Stimulated activated naive CD4-positive, alpha-beta T cell treated with Interleukin-2 at 50 U/mL for 16 hours (primary cell): Measurements from ENCODE around the gene PTPRM.
"Not testable (repeated sequence)": the region's sequence is repeated elsewhere in the genome, so short reads cannot be mapped to it uniquely, and the experiment has no call there.

Experiments used
- DNase-seq: peaks from one replicate; lab custom pipeline; 2025; lab: John Stamatoyannopoulos, UW

Gene PTPRM

DNA sequence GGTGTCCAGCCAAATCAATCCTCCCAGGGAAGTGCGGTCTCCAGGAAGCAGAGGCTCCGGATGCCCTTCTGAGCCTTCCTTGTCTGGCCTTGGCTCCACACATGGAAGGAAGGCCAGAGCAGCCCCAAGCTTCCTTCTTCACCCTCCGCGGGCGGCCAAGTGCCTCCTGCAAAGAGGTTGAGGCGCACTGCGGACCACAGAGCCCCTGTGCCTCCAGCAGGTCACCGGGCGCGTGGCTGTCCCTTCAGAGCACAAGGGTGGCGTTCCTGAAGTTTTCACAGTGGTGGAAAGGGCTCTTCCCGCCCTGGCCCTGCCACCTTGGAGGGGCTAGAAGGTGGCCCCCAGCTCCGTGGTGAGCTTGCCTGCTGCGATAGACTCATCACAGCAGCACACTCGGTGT is 866.2 kb downstream of the PTPRM start:
- no peak for DNase-seq

DNA sequence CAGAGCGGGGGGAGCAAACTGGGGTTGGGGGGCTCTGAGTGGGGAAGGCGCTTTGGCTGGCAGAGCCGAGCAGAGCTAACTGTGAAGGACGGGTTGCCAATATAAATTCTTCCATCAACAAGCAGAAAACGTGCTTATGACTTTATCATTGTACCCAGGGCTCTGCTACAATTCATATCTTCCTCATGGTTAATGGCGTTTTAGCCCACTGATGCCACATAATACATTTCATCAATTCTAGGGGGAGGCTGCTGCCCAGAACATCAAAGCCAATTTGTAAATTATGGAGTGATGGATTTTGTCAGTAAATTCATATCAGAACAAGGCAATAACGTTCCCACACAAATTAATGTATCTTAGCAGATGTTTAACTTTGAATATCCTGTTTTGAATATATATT is 866.7 kb downstream of the PTPRM start:
- no peak for DNase-seq

DNA sequence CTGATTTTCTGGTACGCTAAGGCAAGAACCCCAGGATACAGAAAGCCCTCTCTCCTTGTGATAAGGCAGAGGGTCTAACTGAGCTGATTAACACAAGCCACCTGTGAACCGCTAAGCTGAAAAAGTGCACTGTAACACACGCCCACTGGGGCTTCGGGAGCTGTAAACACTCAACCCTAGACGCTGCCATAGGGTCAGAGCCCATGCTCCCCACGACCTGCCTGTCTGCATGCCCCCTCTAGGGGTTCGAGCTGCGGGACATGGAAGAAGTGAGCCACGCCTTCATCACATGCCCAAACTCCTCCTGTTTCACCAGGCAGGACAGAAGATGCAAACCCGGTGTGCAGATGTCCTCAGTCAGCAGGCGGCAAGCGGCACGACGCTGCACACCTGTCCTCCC is 868.3 kb downstream of the PTPRM start:
- no peak for DNase-seq

DNA sequence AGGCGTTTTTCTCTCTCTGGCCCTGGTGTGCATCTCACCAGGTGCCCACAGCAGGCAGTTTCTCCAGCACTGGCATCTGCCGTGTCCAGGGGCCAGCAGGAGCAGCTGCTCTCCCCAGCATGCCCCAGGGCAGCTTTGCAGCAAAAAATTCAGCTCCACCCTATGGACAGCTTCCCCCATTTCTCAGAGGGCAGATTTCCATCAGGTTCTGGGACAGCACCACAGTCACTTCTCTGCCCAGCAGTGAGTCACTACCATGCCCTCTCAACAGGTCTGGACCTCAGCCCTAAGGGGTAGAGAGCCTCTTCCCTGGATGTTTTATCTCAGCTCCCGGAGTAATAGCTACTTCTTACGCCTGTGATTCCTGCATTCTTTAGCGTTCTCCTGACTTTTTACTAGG is 871.9 kb downstream of the PTPRM start:
- no peak for DNase-seq

DNA sequence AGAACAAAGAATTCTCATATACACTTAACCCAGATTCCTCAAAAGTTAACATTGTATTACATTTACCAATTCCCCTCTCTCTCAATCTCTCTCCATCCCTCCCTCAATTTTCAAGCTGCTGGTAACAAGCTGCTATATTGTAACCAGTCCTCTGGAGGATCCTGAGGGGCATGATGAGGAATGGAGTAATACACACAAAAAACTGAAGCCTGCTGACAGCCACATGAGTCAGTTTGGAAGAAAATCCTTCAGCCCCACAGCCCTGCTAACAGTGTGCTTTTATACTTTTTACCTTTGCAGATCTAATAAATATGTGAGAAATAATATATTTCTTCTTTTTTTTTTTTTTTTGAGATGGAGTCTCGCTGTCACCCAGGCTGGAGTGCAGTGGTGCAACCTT is 876.4 kb downstream of the PTPRM start:
- DNase-seq, result no peak

DNA sequence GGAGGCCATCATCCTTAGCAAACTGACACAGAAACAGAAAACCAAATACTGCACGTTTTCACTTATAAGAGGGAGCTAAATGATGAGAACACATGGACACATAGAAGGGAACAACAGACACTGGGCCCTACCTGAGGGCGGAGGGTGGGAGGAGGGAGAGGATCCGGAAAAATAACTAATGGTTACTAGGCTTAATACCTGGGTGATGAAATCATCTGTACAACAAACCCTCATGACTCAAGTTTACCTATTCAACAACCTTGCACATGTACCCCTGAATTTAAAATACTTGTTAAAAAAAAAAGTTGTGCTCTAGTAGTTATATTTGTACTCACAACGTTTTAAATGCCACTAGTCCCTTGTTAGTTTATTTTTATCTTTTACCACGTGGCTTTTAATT is 879.8 kb downstream of the PTPRM start:
- not testable (repeated sequence) for DNase-seq

DNA sequence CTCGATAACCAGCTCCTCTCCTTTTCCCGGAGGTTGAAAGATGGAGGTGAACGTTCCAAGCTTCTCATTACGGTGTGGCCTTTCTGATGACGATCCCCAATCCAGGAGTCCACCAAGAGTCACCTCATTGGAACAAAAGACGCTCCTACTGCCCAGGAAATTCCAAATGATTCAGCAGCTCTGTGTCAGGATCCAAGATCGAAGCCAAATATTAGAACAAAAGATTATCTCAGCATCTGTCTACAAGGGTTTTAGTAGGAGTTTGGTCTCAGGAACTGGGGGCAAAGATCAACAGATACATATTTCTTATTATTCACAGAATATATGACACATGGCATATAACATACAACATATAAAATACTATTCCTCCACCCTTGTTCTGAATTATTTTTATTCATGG is 881.0 kb downstream of the PTPRM start:
- DNase-seq, result no peak

DNA sequence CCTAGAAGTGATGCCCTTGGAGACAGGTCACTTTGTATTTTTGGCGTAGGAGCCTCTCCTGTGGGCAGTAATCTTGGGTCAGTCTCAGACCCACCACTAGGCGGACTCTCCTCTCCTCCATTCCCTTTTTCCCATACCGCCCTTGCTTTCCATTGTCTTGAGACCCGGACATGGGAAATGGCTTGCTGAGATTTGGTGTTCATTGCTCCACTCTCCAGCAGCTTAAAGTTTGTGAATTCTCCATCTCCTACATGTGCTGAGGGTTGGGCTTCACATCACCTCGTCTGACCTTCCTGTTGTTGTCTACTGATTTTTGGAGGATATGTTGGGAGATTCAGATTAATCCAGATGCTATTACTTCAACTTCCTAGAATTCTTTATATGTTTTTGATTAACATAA is 882.9 kb downstream of the PTPRM start:
- no peak for DNase-seq

DNA sequence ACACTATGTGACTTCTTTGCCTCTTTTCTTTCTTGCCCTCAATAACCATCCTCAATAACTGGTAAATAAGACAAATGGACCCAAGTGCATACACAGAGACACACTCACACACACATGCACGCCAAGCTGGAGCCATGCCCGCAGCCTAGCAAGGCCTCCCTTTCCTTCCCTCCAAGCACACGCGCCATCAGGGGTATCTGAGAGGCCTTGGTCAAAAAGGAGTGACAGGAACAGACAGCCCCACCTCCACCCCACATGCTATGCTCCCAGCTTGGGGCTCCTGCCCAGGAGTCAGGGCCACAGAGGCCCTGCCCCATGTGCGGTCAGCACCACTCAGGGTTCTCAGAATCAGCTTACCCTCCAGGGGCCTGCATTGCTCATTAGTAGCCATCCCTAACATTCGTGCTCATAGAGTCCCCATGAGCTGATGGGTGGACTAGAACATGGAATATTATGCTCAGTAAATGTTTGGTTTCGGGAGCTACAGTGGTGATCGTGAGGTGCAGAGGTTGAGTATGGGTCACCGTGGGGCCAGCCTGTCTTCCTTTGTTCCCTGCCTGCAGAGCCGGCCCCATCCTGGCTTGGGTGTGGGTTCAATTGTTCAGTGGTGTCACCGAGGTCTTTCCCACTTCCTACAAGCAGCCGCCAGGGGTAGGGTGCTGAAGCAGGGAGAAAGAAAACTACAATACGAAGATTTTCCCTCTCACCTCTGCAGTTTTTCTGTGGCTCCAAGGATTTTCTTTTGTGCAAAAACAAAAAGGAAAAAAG is 884.0 kb downstream of the PTPRM start:
- DNase-seq, result no peak

DNA sequence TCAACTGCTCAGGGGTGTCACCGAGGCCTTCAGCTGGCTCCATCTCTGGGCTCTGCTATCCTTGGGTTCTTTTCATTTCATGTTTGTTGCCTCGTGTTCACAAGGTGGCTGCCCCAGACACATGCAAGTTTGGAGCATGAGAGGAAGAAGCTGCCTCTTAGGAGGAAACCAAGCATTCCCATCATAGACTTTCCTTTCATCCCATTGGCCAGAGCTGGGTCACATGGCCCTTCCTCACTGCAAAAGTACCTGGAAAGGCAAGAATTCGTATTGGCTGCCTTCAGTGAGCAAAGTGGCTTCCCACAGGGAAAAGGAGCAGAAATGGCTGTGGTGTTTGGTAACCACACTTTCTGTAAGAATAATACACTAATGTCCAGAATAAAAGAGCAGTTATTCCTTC is 886.4 kb downstream of the PTPRM start:
- DNase-seq, result no peak

DNA sequence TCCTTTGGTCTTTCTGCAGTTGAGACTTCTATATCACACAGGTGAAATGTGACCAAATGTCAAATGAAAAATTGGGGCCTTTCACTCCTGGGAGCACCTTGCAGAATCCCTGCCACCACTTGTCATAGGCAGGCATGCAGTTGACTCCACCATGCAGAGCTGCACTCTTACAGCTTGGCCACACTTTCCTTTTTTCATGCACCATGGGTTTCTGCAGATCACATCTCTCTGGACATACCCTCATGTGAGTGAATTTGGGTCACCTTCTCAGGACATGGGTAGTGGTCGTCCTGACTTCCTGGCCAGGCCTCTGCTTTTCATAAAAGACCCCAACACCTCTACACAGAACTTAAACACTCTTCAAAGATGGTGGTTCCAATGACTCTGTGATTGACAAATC is 887.0 kb downstream of the PTPRM start:
- DNase-seq, result no peak

DNA sequence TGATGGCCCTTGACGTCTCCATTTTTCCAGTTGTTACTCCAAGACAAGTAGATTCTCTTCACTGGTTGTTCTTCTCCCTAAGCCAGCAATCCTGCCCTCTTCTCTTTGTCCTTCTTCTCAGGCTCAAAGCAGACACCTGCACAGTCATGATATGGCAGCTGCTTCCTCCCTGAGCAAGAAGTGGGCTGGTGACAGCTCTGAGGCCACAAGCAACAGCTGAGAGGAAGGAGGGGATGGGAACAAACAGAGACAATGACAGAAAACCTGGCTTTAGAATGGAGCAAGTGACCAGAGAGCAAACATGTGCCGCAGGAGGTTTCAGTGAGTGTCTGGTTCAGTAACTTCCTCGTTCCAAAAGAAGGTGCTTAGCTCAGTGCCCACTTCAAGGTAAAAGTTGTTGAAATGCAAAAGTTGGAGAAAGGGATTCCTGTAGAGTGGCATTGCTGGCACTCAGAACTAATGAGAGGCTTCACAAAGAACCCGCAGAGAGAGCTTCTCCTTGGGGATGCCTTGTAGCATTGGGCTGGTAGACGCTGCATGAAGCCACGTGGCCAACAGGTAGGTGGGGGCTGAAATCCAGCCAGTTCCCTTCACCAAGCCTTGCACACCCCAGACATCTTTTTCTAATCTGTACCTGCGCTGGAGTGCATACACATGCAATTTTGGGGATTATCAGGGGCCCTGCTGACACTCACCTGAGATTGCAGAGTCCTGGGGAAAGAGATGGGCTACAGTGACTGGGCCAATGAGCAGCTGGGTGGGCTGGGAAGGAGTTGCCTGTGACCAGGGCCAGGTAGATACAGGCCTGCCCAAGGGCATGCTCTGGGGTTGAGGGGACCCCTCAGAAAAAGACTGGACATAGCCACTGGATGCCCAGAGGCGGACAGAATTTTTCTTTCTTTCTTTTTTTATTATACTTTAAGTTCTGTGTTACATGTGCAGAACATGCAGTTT is 888.8 kb downstream of the PTPRM start:
- no peak for DNase-seq
